Inferior parietal cortex (tissue), 1 donor: ENCODE results near the gene GPC3.
"Not testable (repeated sequence)": the region's sequence is repeated elsewhere in the genome, so short reads cannot be mapped to it uniquely, and the experiment has no call there.

Experiments used
- DNase-seq: peaks from one replicate; pipeline ENCODE4 v3.0.0-alpha.2; 2016; ENCODE audit errors: extremely low spot score

The GPC3 gene

GRCh38 chrX:133888084-133888483 is 97.3 kb downstream of the GPC3 start:
- DNase-seq: not testable (repeated sequence)

GRCh38 chrX:133884430-133885394 is 100.7 kb downstream of the GPC3 start:
- DNase-seq: no peak

GRCh38 chrX:133881893-133882292 is 103.5 kb downstream of the GPC3 start:
- DNase-seq: no peak

GRCh38 chrX:133881007-133881406 is 104.4 kb downstream of the GPC3 start:
- DNase-seq: no peak

GRCh38 chrX:133880032-133880443 is 105.4 kb downstream of the GPC3 start:
- no peak for DNase-seq

- no peak for DNase-seq
These were observed 106.7 kb downstream of the GPC3 start for GRCh38 chrX:133878710-133879109.

GRCh38 chrX:133876646-133877045 is 108.7 kb downstream of the GPC3 start:
- no peak for DNase-seq

GRCh38 chrX:133869270-133869669 is 116.1 kb downstream of the GPC3 start:
- DNase-seq: no peak

- no peak for DNase-seq
These were observed 116.7 kb downstream of the GPC3 start for GRCh38 chrX:133868682-133869081.

- DNase-seq: no peak
These were observed 117.1 kb downstream of the GPC3 start for GRCh38 chrX:133868250-133868649.

- DNase-seq: no peak
These were observed 119.5 kb downstream of the GPC3 start for GRCh38 chrX:133865761-133866471.

- DNase-seq: no peak
These were observed 121.2 kb downstream of the GPC3 start for GRCh38 chrX:133864236-133864635.

- no peak for DNase-seq
These were observed 125.5 kb downstream of the GPC3 start for GRCh38 chrX:133859860-133860259.

GRCh38 chrX:133859336-133859735 is 126.1 kb downstream of the GPC3 start:
- no peak for DNase-seq

GRCh38 chrX:133857640-133858269 is 127.6 kb downstream of the GPC3 start:
- DNase-seq: no peak

GRCh38 chrX:133856819-133857218 is 128.6 kb downstream of the GPC3 start:
- no peak for DNase-seq

- DNase-seq: no peak
These were observed 131.1 kb downstream of the GPC3 start for GRCh38 chrX:133854290-133854689.

GRCh38 chrX:133852837-133853356 is 132.5 kb downstream of the GPC3 start:
- DNase-seq: no peak

- DNase-seq: no peak
These were observed 133.0 kb downstream of the GPC3 start for GRCh38 chrX:133852401-133852800.

GRCh38 chrX:133850399-133850798 is 135.0 kb downstream of the GPC3 start:
- DNase-seq: no peak

- no peak for DNase-seq
These were observed 135.7 kb downstream of the GPC3 start for GRCh38 chrX:133849676-133850075.

- DNase-seq: no peak
These were observed 137.9 kb downstream of the GPC3 start for GRCh38 chrX:133847340-133847994.
